Upper lobe of right lung (tissue), 1 donor: ENCODE results near the gene ERC2. TPM values are rescaled to one million over a fixed set of nuclear protein-coding genes. Genes with fewer than 3 reads are reported as not detected.

Experiments
- ATAC-seq: fragments of 200-7000 bp; cut with Tn5 transposase; one replicate; pipeline ENCODE4 v1.9.1; 2020; ENCODE audit warnings: mild to moderate bottlenecking, moderate library complexity
- DNase-seq: peaks from one replicate; pipeline ENCODE4 v3.0.0-alpha.2; 2020
- H3K27ac ChIP-seq: fragments of 200-600 bp; one replicate; pipeline ENCODE4 v1.8.0; 2022
- H3K27me3 ChIP-seq: fragments of 200-600 bp; one replicate; pipeline ENCODE4 v1.8.0; 2022; ENCODE audit warnings: mild to moderate bottlenecking
- H3K36me3 ChIP-seq: fragments of 200-600 bp; one replicate; pipeline ENCODE4 v1.8.0; 2022
- H3K4me1 ChIP-seq: fragments of 200-600 bp; one replicate; pipeline ENCODE4 v1.8.0; 2022
- H3K4me3 ChIP-seq: fragments of 200-600 bp; one replicate; pipeline ENCODE4 v1.8.0; 2022; ENCODE audit warnings: mild to moderate bottlenecking
- H3K9me3 ChIP-seq: fragments of 200-600 bp; one replicate; pipeline ENCODE4 v1.8.0; 2022
- intact Hi-C: fragments of 100-400 bp; cut with DNase I; formaldehyde crosslinking; loops from one replicate; pipeline ENCODE4 v1.11.0; 2022
- total RNA-seq: library from RNA; stranded (reverse); fragmentation: NEBNext Ultra II Directional; extraction: Animal tissue kit (Norgen Biotek cat#: 25700); gene quantifications from one replicate; pipeline ENCODE4 v1.2.1, GENCODE V29; 2021
- TF ChIP-seq, protein P1 (sequence below): fragments of 200-600 bp; IDR thresholded peaks from one replicate; pipeline ENCODE4 v1.8.0; 2022; ENCODE audit warnings: antibody characterized with exemption
- donor health status: DM: no; HTN: yes; CAD: no; lungs with severe emphysema.

Gene ERC2
- total RNA-seq, 1 donor from 2014 or later = 1.4 TPM

- Histone ChIP-seq H3K27ac (no peak overlapping the region), H3K27me3 (no peaks in the 10 kb centered on the region), H3K4me3 (no peak overlapping the region), H3K9me3 (no peaks in the 10 kb centered on the region), H3K4me1 (peaks cover 5% of the 10 kb centered on the region), H3K36me3 (no peaks in the 10 kb centered on the region)
- ATAC-seq (peak; percentile 78), DNase-seq (no peak)
- TF ChIP-seq, protein P1, sequence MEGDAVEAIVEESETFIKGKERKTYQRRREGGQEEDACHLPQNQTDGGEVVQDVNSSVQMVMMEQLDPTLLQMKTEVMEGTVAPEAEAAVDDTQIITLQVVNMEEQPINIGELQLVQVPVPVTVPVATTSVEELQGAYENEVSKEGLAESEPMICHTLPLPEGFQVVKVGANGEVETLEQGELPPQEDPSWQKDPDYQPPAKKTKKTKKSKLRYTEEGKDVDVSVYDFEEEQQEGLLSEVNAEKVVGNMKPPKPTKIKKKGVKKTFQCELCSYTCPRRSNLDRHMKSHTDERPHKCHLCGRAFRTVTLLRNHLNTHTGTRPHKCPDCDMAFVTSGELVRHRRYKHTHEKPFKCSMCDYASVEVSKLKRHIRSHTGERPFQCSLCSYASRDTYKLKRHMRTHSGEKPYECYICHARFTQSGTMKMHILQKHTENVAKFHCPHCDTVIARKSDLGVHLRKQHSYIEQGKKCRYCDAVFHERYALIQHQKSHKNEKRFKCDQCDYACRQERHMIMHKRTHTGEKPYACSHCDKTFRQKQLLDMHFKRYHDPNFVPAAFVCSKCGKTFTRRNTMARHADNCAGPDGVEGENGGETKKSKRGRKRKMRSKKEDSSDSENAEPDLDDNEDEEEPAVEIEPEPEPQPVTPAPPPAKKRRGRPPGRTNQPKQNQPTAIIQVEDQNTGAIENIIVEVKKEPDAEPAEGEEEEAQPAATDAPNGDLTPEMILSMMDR = no peak
- intact Hi-C loops = no loop called here
These were observed 573.7 kb downstream of the ERC2 start for GRCh38 chr3:55894605-55895004.

DNA sequence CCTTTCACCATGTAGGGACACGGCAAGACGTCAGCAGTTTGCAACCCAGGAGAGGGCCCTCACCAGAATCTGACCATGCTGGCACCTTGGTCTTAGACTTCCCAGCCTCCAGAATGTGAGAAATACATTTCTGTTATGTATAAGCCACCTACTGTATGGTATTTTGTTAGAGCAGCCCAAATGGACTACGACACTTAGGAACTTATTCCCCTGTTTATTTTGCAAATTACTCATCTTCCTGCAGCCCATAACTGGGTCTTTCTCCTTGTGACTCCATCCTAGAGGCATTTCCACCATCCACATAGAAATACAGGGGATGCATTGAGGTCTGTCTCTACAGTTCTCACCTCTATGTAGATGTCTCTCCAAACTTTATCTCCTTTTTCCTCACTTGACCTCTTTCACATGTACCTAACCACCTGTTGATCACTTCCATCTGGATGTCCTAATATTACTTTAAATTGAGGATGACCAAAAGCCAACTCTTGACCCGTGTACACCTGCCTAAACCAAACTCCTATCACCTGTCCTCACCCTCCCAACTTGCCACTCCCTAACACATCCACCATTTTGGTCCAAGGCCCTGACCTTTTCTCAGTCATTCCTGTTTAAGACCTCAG, 575.1 kb downstream of the ERC2 start:
- peaks cover 9% of the 10 kb centered on the region for H3K4me1 ChIP-seq
- DNase-seq = no peak
- TF ChIP-seq, protein P1 = no peak
- H3K27ac ChIP-seq = no peak overlapping the region
- H3K4me3 ChIP-seq = no peak overlapping the region
- no peaks in the 10 kb centered on the region for H3K9me3 ChIP-seq
- ATAC-seq = no peak
- intact Hi-C loops = no loop called here
- no peaks in the 10 kb centered on the region for H3K36me3 ChIP-seq
- no peaks in the 10 kb centered on the region for H3K27me3 ChIP-seq

DNA sequence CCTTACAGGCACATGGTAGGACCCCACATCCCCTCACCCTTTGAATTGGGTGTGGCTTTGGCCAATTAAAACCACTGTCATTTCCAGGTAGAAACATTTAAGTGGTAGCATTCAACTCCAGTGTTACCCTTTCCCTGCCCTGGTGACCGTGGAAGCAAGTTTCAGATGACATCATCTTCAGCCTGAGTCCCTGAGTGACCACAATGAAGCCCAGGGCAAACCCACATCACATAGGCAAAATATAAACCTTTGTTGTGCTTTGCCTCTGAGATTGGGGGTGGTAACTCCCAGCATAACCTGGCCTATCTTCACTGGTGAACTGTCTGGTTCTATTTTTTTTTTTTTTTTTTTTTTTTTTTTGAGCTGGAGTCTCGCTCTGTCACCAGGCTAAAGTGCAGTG, 577.2 kb downstream of the ERC2 start:
- no peaks in the 10 kb centered on the region for H3K9me3 ChIP-seq
- no peak for ATAC-seq
- H3K36me3 ChIP-seq = no peaks in the 10 kb centered on the region
- H3K27ac ChIP-seq = no peak overlapping the region
- no peaks in the 10 kb centered on the region for H3K27me3 ChIP-seq
- no peak overlapping the region for H3K4me3 ChIP-seq
- H3K4me1 ChIP-seq = peaks cover 9% of the 10 kb centered on the region
- DNase-seq = no peak
- TF ChIP-seq, protein P1 = no peak
- intact Hi-C loops = no loop called here

DNA sequence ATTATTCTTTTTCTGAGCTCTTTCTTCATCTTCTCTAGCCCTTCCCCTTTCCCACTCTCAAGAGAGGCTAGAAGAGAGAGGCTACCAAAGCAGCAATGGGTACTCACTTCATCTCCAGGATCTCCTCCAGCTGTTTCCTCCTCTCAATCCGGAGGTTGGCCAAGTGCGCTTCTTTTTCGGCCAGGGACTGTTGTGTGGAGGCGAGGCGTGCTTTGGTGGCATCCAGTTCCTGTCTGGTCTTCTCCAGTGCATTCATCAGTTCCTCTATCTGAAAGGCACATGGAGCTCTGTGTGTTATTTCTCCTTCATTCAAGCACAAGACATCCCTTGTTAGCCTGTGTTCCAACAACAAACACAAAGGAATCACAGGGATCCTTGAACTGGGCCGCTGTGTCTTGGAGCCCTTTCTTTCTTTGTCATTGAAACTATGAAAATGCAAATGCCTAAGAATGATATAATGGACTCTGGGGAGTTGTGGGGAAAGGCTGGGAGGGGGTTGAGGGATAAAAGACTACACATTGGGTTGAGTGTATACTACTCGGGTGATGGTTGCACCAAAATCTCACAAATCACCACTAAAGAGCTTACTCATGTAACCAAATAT, 579.9 kb downstream of the ERC2 start:
- Histone ChIP-seq H3K36me3 (no peaks in the 10 kb centered on the region), H3K9me3 (no peaks in the 10 kb centered on the region), H3K27ac (no peak overlapping the region), H3K4me3 (no peak overlapping the region), H3K27me3 (no peaks in the 10 kb centered on the region), H3K4me1 (peaks cover 6% of the 10 kb centered on the region)
- ATAC-seq = no peak
- TF ChIP-seq, protein P1 = no peak
- no peak for DNase-seq
- intact Hi-C loops = no loop called here

- Histone ChIP-seq H3K4me1 (peaks cover 11% of the 10 kb centered on the region), H3K27ac (no peak overlapping the region), H3K4me3 (no peak overlapping the region), H3K36me3 (no peaks in the 10 kb centered on the region), H3K27me3 (no peaks in the 10 kb centered on the region), H3K9me3 (no peaks in the 10 kb centered on the region)
- intact Hi-C loops = no loop called here
- no peak for DNase-seq
- TF ChIP-seq, protein P1 = no peak
- ATAC-seq = peak; percentile 47
These were observed 582.5 kb downstream of the ERC2 start for GRCh38 chr3:55885721-55886120.
